ENCODE measurements around the gene BCS1L. TPM values are rescaled to one million over a fixed set of nuclear protein-coding genes. Genes with fewer than 3 reads are reported as not detected.

Gene BCS1L
- total and polyA plus RNA-seq, 2 of the 13 experiments (the other 11 are each of a cell fraction or from before 2014, with no cell fraction given): 48.9 to 76.0 TPM

DNA sequence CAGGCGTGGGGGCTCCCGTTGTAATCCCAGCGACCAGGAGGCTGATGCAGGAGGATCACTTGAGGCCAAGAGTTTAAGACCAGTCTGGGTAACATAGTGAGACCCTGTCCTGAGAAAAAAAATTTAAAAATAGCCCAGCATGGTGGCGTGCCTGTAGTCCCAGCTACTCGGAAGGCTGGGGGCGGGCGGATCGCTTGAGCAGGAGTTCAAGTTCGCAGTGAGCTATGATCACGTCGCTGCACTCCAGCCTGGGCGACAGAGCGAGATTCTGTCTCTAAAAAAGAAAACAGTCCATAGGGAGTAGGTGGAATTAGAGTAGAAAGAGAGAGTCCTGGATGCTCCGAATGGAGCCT is 50.8 kb downstream of the BCS1L start (continued):
- TF ChIP-seq TRIM24 (CRISPR knock-in tag; IDR thresholded peaks at IDR 0.05) (peak; percentile 16; the same call in 1 of the 2 replicates), MZF1 (CRISPR knock-in tag; IDR thresholded peaks at IDR 0.05; ENCODE audit: borderline replicate concordance) (0 out of 2 replicates have a peak, but pooled peaks have one; percentile 1), MAFG (CRISPR knock-in tag; IDR thresholded peaks at IDR 0.05) (no peak), ZNF598 (CRISPR knock-in tag; IDR thresholded peaks at IDR 0.05; ENCODE audit: borderline replicate concordance) (peak; percentile 10; the same call in 1 of the 2 replicates), NFKB2 (CRISPR knock-in tag; IDR thresholded peaks at IDR 0.05; ENCODE audit: borderline replicate concordance) (peak; percentile 62; the same call in 1 of the 2 replicates), SAP130 (CRISPR knock-in tag; IDR thresholded peaks at IDR 0.05; ENCODE audit: low read depth) (no peak), ZBTB38 (CRISPR knock-in tag; IDR thresholded peaks at IDR 0.05) (peak; percentile 79; the same call in 1 of the 2 replicates), NFYC (CRISPR knock-in tag; IDR thresholded peaks at IDR 0.05) (no peak), ZNF879 (CRISPR knock-in tag; IDR thresholded peaks at IDR 0.05) (no peak; the same call in 1 of the 2 replicates), PHF21A (CRISPR knock-in tag; IDR thresholded peaks at IDR 0.05) (0 out of 2 replicates have a peak, but pooled peaks have one; percentile 5), ZBTB21 (CRISPR knock-in tag; IDR thresholded peaks at IDR 0.05) (no peak), ZBTB42 (CRISPR knock-in tag; IDR thresholded peaks at IDR 0.05) (0 out of 2 replicates have a peak, but pooled peaks have one; percentile 11)
- TF ChIP-seq, protein P1, sequence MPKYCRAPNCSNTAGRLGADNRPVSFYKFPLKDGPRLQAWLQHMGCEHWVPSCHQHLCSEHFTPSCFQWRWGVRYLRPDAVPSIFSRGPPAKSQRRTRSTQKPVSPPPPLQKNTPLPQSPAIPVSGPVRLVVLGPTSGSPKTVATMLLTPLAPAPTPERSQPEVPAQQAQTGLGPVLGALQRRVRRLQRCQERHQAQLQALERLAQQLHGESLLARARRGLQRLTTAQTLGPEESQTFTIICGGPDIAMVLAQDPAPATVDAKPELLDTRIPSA (CRISPR knock-in tag; IDR thresholded peaks at IDR 0.05; ENCODE audit: borderline replicate concordance): 0 out of 2 replicates have a peak, but pooled peaks have one; percentile 45

Measured in HepG2 (cell line).